Activated CD4-positive, alpha-beta T cell treated with anti-CD3 and anti-CD28 coated beads, Interleukin-2, Interleukin-4, amounts not matched to agents 100 ng/mL and 50 ng/mL, durations not matched to agents 16 hours and 8 hours (primary cell): ENCODE results near the gene DAB1.
"Not testable (repeated sequence)": the region's sequence is repeated elsewhere in the genome, so short reads cannot be mapped to it uniquely, and the experiment has no call there.

Experiments
- DNase-seq: peaks from one replicate; pipeline ENCODE4 v3.0.0-alpha.2; 2020; ENCODE audit warnings: low spot score

DAB1 gene

GRCh38 chr1:57272150-57272549, 151.7 kb downstream of the DAB1 start:
- DNase-seq, result no peak

- no peak for DNase-seq
Observed at GRCh38 chr1:57270927-57271698, 152.7 kb downstream of the DAB1 start.

- no peak for DNase-seq
Observed at GRCh38 chr1:57269630-57270225, 154.1 kb downstream of the DAB1 start.

- no peak for DNase-seq
Observed at GRCh38 chr1:57265104-57265503, 158.8 kb downstream of the DAB1 start.

GRCh38 chr1:57262472-57262871, 161.4 kb downstream of the DAB1 start:
- no peak for DNase-seq

GRCh38 chr1:57258557-57259325, 165.1 kb downstream of the DAB1 start:
- no peak for DNase-seq

- no peak for DNase-seq
Observed at GRCh38 chr1:57255945-57256344, 167.9 kb downstream of the DAB1 start.

GRCh38 chr1:57254022-57254421, 169.8 kb downstream of the DAB1 start:
- DNase-seq, result no peak

- DNase-seq, result no peak
Observed at GRCh38 chr1:57252597-57253294, 171.1 kb downstream of the DAB1 start.

GRCh38 chr1:57250021-57250420, 173.8 kb downstream of the DAB1 start:
- DNase-seq, result no peak

GRCh38 chr1:57249511-57249910, 174.3 kb downstream of the DAB1 start:
- no peak for DNase-seq

GRCh38 chr1:57248830-57249229, 175.0 kb downstream of the DAB1 start:
- no peak for DNase-seq

- no peak for DNase-seq
Observed at GRCh38 chr1:57238233-57238781, 185.6 kb downstream of the DAB1 start.

- no peak for DNase-seq
Observed at GRCh38 chr1:57235730-57236510, 187.9 kb downstream of the DAB1 start.

- DNase-seq, result no peak
Observed at GRCh38 chr1:57234459-57234858, 189.4 kb downstream of the DAB1 start.

- DNase-seq, result no peak
Observed at GRCh38 chr1:57232500-57232899, 191.4 kb downstream of the DAB1 start.

GRCh38 chr1:57229998-57230397, 193.9 kb downstream of the DAB1 start:
- no peak for DNase-seq

GRCh38 chr1:57229076-57229475, 194.8 kb downstream of the DAB1 start:
- DNase-seq, result no peak

GRCh38 chr1:57222801-57223200, 201.1 kb downstream of the DAB1 start:
- DNase-seq, result no peak

GRCh38 chr1:57222307-57222706, 201.6 kb downstream of the DAB1 start:
- DNase-seq, result no peak

GRCh38 chr1:57220905-57221304, 203.0 kb downstream of the DAB1 start:
- not testable (repeated sequence) for DNase-seq
